HFF-Myc (cell line): ENCODE data around the gene S100A14.
A peak's percentile ranks its signal among the peaks of the same experiment; 100 is the strongest.

ENCODE experiments used
- DNase-seq: peaks from one replicate; pipeline ENCODE4 v3.0.0-alpha.2; 2011; ENCODE audit warnings: low read depth; ENCODE audit errors: extremely low read depth
- H3K4me3 ChIP-seq: replicated peaks from 2 replicates; pipeline ENCODE4 v1.5.1; 2011; ENCODE audit warnings: low read depth, mild to moderate bottlenecking, control low read depth, low read length
- TF ChIP-seq, protein P1 (sequence below): IDR thresholded peaks from 2 replicates; pipeline ENCODE4 v1.5.1; 2012; ENCODE audit warnings: mild to moderate bottlenecking, low read depth, low read length, control low read depth; ENCODE audit errors: missing control alignments

The S100A14 gene

GRCh38 chr1:153616144-153616916, at the start of gene S100A14:
TSS of gene S100A14 (minus strand) at chr1:153616325. CDS start at chr1:153615858, 467 bp downstream.
- DNase-seq = no peak
- no peak within 1 kb of the TSS for H3K4me3 ChIP-seq
- TF ChIP-seq, protein P1, sequence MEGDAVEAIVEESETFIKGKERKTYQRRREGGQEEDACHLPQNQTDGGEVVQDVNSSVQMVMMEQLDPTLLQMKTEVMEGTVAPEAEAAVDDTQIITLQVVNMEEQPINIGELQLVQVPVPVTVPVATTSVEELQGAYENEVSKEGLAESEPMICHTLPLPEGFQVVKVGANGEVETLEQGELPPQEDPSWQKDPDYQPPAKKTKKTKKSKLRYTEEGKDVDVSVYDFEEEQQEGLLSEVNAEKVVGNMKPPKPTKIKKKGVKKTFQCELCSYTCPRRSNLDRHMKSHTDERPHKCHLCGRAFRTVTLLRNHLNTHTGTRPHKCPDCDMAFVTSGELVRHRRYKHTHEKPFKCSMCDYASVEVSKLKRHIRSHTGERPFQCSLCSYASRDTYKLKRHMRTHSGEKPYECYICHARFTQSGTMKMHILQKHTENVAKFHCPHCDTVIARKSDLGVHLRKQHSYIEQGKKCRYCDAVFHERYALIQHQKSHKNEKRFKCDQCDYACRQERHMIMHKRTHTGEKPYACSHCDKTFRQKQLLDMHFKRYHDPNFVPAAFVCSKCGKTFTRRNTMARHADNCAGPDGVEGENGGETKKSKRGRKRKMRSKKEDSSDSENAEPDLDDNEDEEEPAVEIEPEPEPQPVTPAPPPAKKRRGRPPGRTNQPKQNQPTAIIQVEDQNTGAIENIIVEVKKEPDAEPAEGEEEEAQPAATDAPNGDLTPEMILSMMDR = no peak

DNA sequence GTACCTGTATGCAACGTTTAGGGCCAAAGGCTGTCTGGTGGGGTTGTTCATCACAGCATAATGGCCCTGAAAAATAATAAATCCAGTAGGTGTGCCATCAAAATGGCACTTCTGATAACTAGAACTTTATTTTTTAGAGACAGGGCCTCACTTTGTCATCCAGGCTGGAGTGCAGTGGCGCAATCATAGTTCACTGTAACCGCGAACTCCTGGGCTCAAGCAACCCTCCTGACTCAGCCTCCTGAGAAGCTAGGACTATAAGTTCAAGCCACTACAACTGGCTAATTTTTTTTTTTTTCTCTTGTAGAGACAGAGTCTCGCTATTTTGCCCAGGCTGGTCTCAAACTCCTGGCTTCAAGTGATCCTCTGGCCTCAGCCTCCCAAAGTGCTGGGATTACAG, 47.1 kb upstream of the S100A14 start:
- no peak for DNase-seq
- TF ChIP-seq, protein P1 = no peak
- H3K4me3 ChIP-seq = no peak overlapping the region

DNA sequence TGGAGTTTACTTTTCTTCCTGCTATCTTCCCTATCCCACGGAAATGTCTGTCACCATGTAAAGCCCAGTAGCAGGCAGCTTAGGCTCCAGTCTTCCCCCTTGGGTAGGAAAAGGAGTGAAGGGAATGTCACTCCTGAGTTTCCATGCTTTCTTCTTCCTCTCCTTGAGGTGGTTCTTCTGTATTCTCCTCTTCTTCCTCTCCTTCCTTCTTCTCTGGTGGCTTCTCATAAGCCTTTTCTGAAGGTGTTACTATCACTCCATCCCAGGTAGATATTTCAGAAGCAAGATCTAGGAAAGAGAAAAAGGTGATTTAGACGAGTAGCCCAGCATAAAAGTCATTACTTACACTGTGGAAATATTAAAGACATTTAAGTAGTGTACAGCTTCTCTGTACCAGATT, 46.1 kb upstream of the S100A14 start:
- TF ChIP-seq, protein P1 = no peak
- DNase-seq = no peak

GRCh38 chr1:153661111-153661708, 45.1 kb upstream of the S100A14 start:
- DNase-seq = no peak
- H3K4me3 ChIP-seq = no peak overlapping the region
- TF ChIP-seq, protein P1 = no peak

More for the DNA sequence above, 46.1 kb upstream of the S100A14 start:
- no peak overlapping the region for H3K4me3 ChIP-seq

DNA sequence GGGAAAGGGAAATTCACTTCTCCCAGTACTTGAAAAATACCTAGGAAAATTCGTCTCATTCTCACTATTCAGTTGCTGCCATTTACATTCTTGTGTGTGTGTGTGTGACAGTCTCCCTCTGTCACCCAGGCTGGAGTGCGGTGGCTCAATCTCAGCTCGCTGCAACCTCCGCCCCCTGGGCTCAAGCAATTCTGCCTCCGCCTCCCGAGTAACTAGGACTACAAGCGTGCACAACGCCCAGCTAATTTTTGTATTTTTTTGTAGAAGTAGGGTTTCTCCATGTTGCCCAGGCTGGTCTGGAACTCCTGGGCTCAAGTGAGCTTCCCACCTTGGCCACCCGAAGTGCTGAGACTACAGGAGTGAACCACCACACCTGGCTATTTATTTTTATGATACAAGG, 43.5 kb upstream of the S100A14 start:
- no peak for DNase-seq
- TF ChIP-seq, protein P1 = no peak
- peak overlapping the region; percentile 65 for H3K4me3 ChIP-seq

DNA sequence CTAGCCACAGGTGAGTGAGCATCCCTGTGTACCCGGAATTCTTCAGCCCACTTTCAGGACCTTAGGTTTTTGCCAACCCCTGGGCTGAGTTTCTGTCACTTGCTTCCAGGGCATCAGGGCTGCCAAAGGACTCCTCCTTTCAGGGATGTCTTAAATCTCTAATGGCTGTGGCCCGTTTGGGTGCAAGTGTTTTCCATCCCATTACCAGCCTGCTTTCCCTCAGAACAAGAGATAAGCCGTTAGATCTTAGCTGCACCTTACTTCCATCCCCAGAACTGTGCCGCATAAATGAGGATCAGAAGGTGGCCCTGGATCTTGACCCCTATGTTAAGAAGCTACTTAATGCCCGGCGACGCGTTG, 43.0 kb upstream of the S100A14 start:
- TF ChIP-seq, protein P1 = no peak
- no peak for DNase-seq
- peak overlapping the region; percentile 65 for H3K4me3 ChIP-seq
